HG03196 (cell line): ENCODE data around the gene TGFB2.

Source experiments
- ATAC-seq: cut with Tn5 transposase; IDR thresholded peaks from one replicate; pipeline ENCODE4 v1.9.1; 2021; ENCODE audit not compliant: unreplicated experiment

Gene TGFB2

GRCh38 chr1:218357893-218358232, 12.7 kb downstream of the TGFB2 start:
- ATAC-seq = no peak

- no peak for ATAC-seq
Measured at GRCh38 chr1:218361298-218362065, 16.3 kb downstream of the TGFB2 start.

GRCh38 chr1:218362418-218363076, 17.4 kb downstream of the TGFB2 start:
- no peak for ATAC-seq

DNA sequence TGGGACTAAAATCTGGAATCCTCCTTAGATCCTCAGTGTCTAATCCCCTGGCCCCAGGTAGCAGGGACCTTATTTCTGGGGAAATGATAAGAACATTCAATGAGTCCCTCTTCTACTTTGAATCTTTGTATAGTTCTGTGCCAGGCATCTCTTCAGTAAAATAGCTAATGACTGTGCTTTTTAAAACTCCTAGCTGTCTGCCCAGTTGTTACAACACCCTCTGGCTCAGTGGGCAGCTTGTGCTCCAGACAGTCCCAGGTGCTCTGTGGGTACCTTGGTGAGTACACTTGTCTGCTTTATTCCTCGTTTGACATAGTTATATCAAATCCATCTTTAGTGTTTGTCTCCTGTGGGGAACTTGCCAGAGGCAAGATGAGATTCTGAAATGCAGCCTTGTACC, 18.0 kb downstream of the TGFB2 start:
- no peak for ATAC-seq

DNA sequence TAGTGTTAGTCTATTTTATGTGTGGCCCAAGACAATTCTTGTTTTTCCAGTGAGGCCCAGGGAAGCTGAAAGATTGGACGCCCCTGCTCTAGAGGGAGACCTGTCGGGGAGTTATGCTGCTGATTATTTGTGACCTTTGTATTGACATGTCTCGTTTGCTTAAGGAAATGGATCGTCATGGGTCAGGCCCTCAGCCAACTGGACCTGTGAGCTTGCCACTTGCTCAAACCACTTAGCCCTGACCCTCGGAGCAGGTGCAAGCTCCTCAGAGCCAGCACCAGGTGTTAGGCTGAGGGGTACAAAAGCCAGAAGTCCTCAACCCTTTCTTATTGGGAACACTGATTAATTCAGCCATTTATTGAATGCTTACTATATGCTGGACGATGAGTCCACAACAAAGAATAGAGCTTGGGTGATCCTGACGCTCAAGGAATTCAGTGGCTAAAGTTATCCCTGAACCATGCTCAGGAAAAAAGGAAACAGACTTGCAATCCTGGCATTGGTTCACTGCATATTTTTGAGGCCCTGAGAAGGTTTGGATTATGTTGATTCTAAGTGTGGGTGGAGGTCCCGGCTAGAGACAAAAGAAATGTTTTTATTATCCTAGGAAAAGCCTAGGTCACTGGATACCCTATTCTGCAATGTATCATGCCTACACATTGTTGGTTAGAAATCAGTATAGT, 19.0 kb downstream of the TGFB2 start:
- no peak for ATAC-seq

GRCh38 chr1:218365226-218365999, 20.3 kb downstream of the TGFB2 start:
- ATAC-seq = no peak

DNA sequence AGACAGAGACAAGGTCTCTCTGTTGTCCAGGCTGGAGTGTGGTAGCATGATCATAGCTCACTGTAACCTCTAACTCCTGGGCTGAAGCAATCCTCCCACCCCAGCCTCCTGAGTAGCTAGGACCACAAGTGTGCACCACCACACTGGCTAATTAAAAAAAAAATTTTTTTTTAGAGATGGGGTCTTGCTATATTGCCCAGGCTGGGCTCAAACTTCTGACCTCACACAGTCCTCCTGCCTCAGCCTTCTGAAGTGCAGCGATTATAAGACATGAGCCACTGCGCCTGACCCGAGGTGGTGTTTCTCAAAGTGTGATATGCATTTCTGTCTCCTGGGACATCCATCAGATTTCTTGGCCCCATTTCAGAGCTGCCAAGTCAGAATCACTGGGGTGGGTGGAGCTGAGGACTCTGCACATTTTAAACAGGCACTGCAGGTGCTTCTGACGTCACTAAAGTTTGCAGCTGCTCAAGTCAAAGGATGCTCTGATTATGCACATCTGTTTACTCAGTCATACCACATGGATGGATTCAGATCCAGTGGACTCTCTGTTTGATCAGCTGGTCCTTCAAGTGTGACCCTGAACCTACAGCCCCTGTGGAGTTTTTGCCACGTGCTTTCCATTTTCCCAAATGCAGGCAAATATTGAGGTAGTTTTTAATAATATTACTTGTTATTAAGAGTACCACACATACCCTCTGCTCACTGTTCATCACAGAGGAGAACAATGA, 21.4 kb downstream of the TGFB2 start:
- no peak for ATAC-seq

DNA sequence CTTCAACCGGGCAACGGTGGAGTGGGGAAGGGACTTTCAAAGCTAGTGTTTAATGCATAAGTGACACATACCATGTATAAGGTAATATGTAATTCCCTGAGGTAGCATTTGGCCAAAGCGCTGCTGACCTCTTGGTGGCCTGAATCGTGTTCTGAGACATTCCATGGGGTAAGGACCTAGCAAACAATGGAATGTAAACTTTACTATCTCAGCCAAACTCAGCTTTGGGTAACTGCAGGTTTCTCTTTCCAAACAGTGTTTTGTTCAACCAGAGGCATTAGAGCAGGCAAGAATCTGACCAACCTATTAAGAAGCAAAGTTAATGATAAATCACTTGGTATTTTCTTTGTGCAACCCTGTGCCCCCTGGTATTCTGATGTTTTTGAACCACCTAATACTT, 22.0 kb downstream of the TGFB2 start:
- ATAC-seq = no peak

DNA sequence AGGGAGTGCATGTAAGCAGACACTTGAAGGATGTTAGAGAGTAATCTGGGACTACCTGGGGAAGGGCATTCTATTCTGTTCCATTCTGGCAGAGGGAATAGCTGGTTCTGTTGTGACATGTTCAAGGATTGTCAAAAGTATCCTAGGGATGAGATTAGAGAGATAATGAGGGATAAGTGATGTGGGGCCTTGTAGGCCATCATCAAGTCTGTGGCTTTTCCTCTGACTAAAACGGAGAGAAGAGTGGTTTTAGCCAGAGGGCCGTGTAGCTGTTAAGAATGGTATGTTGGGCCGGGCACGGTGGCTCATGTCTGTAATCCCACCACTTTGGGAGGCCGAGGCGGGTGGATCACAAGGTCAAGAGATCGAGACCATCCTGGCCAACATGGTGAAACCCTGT, 23.6 kb downstream of the TGFB2 start:
- ATAC-seq = no peak

GRCh38 chr1:218369688-218370511, 24.8 kb downstream of the TGFB2 start:
- no peak for ATAC-seq

- no peak for ATAC-seq
Measured at GRCh38 chr1:218371927-218372672, 27.0 kb downstream of the TGFB2 start.

GRCh38 chr1:218374401-218375353, 29.5 kb downstream of the TGFB2 start:
- ATAC-seq = no peak

DNA sequence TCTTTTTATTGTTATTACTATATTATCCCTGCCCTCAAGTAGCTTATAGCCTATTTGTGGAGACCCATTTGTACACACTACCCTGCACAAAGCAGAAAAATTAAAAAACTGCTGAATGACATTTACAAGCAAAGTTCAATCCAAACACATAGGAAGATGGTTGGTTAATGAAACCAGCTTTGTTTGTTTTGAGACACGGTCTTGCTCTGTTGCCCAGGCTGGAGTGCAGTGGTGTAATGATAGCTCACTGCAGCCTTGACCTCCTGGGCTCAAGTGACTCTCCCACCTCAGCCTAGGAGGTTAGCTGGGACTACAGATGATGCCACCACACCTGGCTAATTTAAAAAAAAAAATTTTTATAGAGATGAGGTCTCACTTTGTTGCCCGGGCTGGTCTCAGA, 31.6 kb downstream of the TGFB2 start:
- peak; percentile 26 for ATAC-seq

GRCh38 chr1:218377143-218377660, 32.1 kb downstream of the TGFB2 start:
- peak; percentile 86 for ATAC-seq

DNA sequence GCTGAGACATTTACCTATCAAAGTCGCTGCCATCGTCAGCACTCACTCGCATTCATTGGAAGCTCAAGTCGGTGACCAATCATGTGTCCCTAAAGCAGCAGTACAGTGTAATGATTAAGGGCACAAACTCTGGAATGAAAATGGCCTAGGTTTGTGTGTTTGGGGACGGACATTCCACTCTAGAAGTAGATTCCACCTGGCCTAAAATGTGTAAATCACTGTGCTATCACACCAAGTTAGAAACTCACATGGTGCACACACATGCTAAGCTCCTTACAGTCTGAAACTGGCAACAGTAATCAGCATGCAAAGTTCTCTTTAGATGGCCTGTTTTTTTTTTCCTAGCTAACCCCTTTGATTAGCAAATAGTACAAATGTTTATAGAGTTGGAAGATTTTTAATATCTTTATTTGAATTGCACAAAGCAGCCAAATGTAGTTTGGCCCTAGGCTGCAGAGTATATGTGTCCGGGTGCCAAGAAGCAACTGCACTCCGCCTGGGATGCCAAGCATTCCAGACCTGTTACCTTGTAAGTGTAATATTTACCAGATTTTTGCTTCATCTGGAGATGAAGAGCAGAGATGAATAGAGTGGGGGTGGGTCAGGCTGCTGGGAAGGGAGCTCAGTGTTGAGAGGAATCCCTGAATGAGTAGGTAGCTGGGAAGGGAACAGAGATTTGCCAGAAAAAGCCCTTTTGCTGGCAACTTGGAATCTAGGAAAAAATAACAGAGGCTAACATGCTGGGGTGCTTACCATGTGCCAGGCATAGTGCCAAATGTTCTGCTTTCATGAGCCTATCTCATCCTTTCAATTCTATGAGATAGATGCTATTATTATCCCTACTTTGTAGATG, 35.2 kb downstream of the TGFB2 start:
- no peak for ATAC-seq

- ATAC-seq = no peak
Measured at GRCh38 chr1:218382261-218382660, 37.1 kb downstream of the TGFB2 start.

- no peak for ATAC-seq
Measured at GRCh38 chr1:218383051-218383450, 37.9 kb downstream of the TGFB2 start.
